H9 (cell line): ENCODE measurements around the gene BNIP5. TPM values are rescaled to one million over a fixed set of nuclear protein-coding genes. Genes with fewer than 3 reads are reported as not detected.

Source experiments
- DNase-seq: peaks from one replicate; pipeline ENCODE4 v3.0.0-alpha.2; 2017
- H2AFZ ChIP-seq: one replicate; pipeline ENCODE4 v1.6.1; 2013; ENCODE audit warnings: mild to moderate bottlenecking, low read length, control low read depth, moderate library complexity
- H2AK5ac ChIP-seq: 2 replicates; pipeline ENCODE4 v1.6.1; 2013; ENCODE audit warnings: low read length, control low read depth, mixed read lengths; ENCODE audit not compliant: insufficient read length
- H2BK120ac ChIP-seq: one replicate; pipeline ENCODE4 v1.6.1; 2013; ENCODE audit warnings: low read depth, mild to moderate bottlenecking, low read length, control low read depth, inconsistent platforms; ENCODE audit not compliant: poor library complexity, severe bottlenecking
- H2BK12ac ChIP-seq: 2 replicates; pipeline ENCODE4 v1.6.1; 2013; ENCODE audit warnings: low read length, control low read depth, mixed read lengths, low read depth; ENCODE audit not compliant: insufficient read length
- H2BK15ac ChIP-seq: 2 replicates; pipeline ENCODE4 v1.6.1; 2013; ENCODE audit warnings: low read depth, low read length, control low read depth
- H2BK20ac ChIP-seq: one replicate; pipeline ENCODE4 v1.6.1; 2013; ENCODE audit warnings: low read depth, mild to moderate bottlenecking, low read length, control low read depth, inconsistent platforms; ENCODE audit not compliant: poor library complexity, severe bottlenecking
- H2BK5ac ChIP-seq: 2 replicates; pipeline ENCODE4 v1.6.1; 2013; ENCODE audit warnings: low read length, control low read depth, mixed read lengths; ENCODE audit not compliant: insufficient read length
- H3K14ac ChIP-seq: 2 replicates; pipeline ENCODE4 v1.6.1; 2013; ENCODE audit warnings: low read length, control low read depth; ENCODE audit not compliant: insufficient read depth
- H3K18ac ChIP-seq: 2 replicates; pipeline ENCODE4 v1.6.1; 2013; ENCODE audit warnings: low read depth, mild to moderate bottlenecking, mixed read lengths, low read length, control low read depth; ENCODE audit not compliant: insufficient read length
- H3K23ac ChIP-seq: 2 replicates; pipeline ENCODE4 v1.6.1; 2013; ENCODE audit warnings: low read length, control low read depth, mixed read lengths, low read depth; ENCODE audit not compliant: insufficient read length
- H3K23me2 ChIP-seq: 2 replicates; pipeline ENCODE4 v1.6.1; 2013; ENCODE audit warnings: low read depth, mild to moderate bottlenecking, mixed read lengths, low read length, control low read depth; ENCODE audit not compliant: insufficient read length, poor library complexity, severe bottlenecking
- H3K27ac ChIP-seq: 2 replicates; pipeline ENCODE4 v1.5.1; 2013; ENCODE audit warnings: low read length, control low read depth, mixed read lengths, low read depth; ENCODE audit not compliant: insufficient read length
- H3K27me3 ChIP-seq: 2 replicates; pipeline ENCODE4 v1.6.1; 2013; ENCODE audit warnings: low read length, control low read depth, inconsistent platforms; ENCODE audit not compliant: insufficient read depth
- H3K4ac ChIP-seq: 2 replicates; pipeline ENCODE4 v1.6.1; 2013; ENCODE audit warnings: low read depth, mild to moderate bottlenecking, control low read depth, inconsistent platforms, low read length, moderate library complexity
- H3K4me1 ChIP-seq: 2 replicates; pipeline ENCODE4 v1.6.1; 2013; ENCODE audit warnings: low read length, control low read depth, inconsistent platforms; ENCODE audit not compliant: insufficient read depth
- H3K4me2 ChIP-seq: 2 replicates; pipeline ENCODE4 v1.6.1; 2013; ENCODE audit warnings: low read length, control low read depth, mixed read lengths; ENCODE audit not compliant: insufficient read length, insufficient read depth
- H3K56ac ChIP-seq: 2 replicates; pipeline ENCODE4 v1.6.1; 2013; ENCODE audit warnings: low read depth, mild to moderate bottlenecking, mixed read lengths, low read length, control low read depth; ENCODE audit not compliant: insufficient read length
- H3K79me1 ChIP-seq: 2 replicates; pipeline ENCODE4 v1.6.1; 2013; ENCODE audit warnings: low read depth, mild to moderate bottlenecking, moderate library complexity, low read length, control low read depth, inconsistent platforms; ENCODE audit not compliant: insufficient read depth, poor library complexity, severe bottlenecking
- H3K79me2 ChIP-seq: 2 replicates; pipeline ENCODE4 v1.6.1; 2013; ENCODE audit warnings: low read length, control low read depth, inconsistent platforms; ENCODE audit not compliant: insufficient read depth
- H3K9ac ChIP-seq: 2 replicates; pipeline ENCODE4 v1.6.1; 2013; ENCODE audit warnings: low read length, control low read depth, mixed read lengths; ENCODE audit not compliant: insufficient read length; ENCODE audit errors: extremely low read depth
- H3K9me3 ChIP-seq: one replicate; pipeline ENCODE4 v1.6.1; 2013; ENCODE audit warnings: low read depth, low read length, inconsistent platforms; ENCODE audit not compliant: control insufficient read depth
- H3T11ph ChIP-seq: one replicate; pipeline ENCODE4 v1.6.1; 2013; ENCODE audit warnings: mild to moderate bottlenecking, low read length, control low read depth, inconsistent platforms
- H4K20me1 ChIP-seq: one replicate; pipeline ENCODE4 v1.6.1; 2013; ENCODE audit not compliant: control insufficient read depth, insufficient read length, insufficient read depth
- H4K5ac ChIP-seq: 2 replicates; pipeline ENCODE4 v1.6.1; 2013; ENCODE audit warnings: low read depth, mild to moderate bottlenecking, mixed read lengths, low read length, control low read depth; ENCODE audit not compliant: insufficient read length
- H4K8ac ChIP-seq: replicated peaks from 2 replicates; pipeline ENCODE4 v1.6.1; 2013; ENCODE audit warnings: low read length, control low read depth, mixed read lengths, low read depth; ENCODE audit not compliant: insufficient read length
- H4K91ac ChIP-seq: 2 replicates; pipeline ENCODE4 v1.6.1; 2013; ENCODE audit warnings: low read depth, mild to moderate bottlenecking, moderate library complexity, mixed read lengths, low read length, control low read depth; ENCODE audit not compliant: insufficient read length
- H3K27ac Mint-ChIP-seq, 3 experiments: 2 replicates in 2 of 3; 3 replicates in 1 of 3; pipeline ENCODE4 v1.8.0; 2020 to 2021; ENCODE audit warnings: mixed read lengths in 3 of 3, mild to moderate bottlenecking in 1 of 3, moderate library complexity in 1 of 3
- H3K27me3 Mint-ChIP-seq: 2 replicates; pipeline ENCODE4 v1.8.0; 2021; ENCODE audit warnings: low read depth, mild to moderate bottlenecking, moderate library complexity, mixed read lengths
- H3K36me3 Mint-ChIP-seq, 3 experiments: 2 replicates in 2 of 3; 3 replicates in 1 of 3; pipeline ENCODE4 v1.8.0; 2020 to 2021; ENCODE audit warnings: low read depth in 3 of 3, mixed read lengths in 3 of 3; ENCODE audit not compliant: insufficient read depth in 1 of 3
- H3K4me1 Mint-ChIP-seq, 2 experiments: 2 replicates each; pipeline ENCODE4 v1.8.0; 2020; ENCODE audit warnings: mixed read lengths in 2 of 2
- H3K4me3 Mint-ChIP-seq, 2 experiments: 2 replicates in 1 of 2; 3 replicates in 1 of 2; pipeline ENCODE4 v1.8.0; 2020 to 2021; ENCODE audit warnings: mild to moderate bottlenecking in 2 of 2, mixed read lengths in 2 of 2, moderate library complexity in 1 of 2
- H3K9me3 Mint-ChIP-seq, 2 experiments: 2 replicates in 1 of 2; 3 replicates in 1 of 2; pipeline ENCODE4 v1.8.0; 2020; ENCODE audit warnings: mild to moderate bottlenecking in 2 of 2, mixed read lengths in 2 of 2, moderate library complexity in 1 of 2
- WGBS: extraction: QIAGEN DNeasy Blood & Tissue Kit; methylation state at CpG from one replicate; pipeline ENCODE4 v1.1.7; 2013; ENCODE audit warnings: missing lambda C conversion rate, low lambda C conversion rate, mixed read lengths; ENCODE audit not compliant: insufficient read length; ENCODE audit errors: extremely low coverage; 5-methylcytosine and 5-hydroxymethylcytosine counted together
- total RNA-seq: library from RNA; stranded (reverse); gene quantifications from 2 replicates; pipeline ENCODE4 v1.2.1, GENCODE V29; 2021
- TF ChIP-seq, protein P1 (sequence below): fragments of 200-600 bp; sonication (generic); conservative IDR thresholded peaks from 3 replicates; pipeline ENCODE4 v1.8.0; 2021; ENCODE audit warnings: antibody characterized with exemption, mild to moderate bottlenecking

Gene BNIP5
- total RNA-seq, 1 experiment from 2014 or later = not detected

DNA sequence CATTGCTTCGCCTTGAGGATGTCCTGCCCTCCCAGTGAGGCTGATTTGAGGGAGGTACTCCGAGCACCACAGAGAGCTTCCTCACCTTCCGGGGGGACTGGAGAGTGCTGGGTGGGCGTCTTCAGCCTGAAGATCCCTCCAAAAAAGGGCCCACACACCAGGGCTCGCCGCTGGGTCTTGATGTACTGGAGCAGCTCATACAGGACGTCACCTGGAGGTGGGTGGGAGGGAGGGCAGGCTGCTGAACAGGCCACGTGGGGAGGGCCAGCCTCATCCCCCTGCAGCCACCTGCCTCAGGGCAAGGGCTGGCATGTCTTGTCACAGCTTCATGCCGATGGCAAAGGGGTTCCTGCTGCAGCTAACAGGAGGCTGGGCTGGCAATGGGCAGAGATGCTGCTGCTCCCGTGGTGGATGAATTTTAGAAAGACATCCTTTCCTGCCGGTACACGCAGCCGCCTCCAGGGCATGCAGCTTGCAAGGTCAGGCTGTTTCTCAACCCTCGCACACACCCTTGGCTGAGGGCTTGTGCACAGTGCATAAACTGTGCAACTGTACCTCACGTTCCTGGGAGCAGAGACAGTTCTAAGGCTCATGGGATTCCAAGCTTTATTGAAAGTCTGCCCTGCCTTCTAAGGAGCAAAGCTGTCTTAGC lies 36.8 kb upstream of the BNIP5 start:
- Mint-ChIP-seq H3K27ac (no peak overlapping the region), H3K4me1 (peaks cover 24% of the 10 kb centered on the region in 2 experiments), H3K9me3 (peaks cover 0 to 4% of the 10 kb centered on the region in 2 experiments; a peak in 2 of 5 replicates), H3K36me3 (peaks cover 0 to 7% (median 0%) of the 10 kb centered on the region in 3 experiments; a peak in 2 of 7 replicates), H3K4me3 (no peak overlapping the region), H3K27me3 (peaks cover 7% of the 10 kb centered on the region)
- Histone ChIP-seq H3K23me2 (no peaks in the 10 kb centered on the region), H2BK120ac (no peak overlapping the region), H3K27me3 (no peaks in the 10 kb centered on the region), H2BK12ac (no peak overlapping the region), H3K9ac (no peak overlapping the region), H3K79me1 (no peaks in the 10 kb centered on the region), H3K27ac (no peak overlapping the region), H4K20me1 (no peaks in the 10 kb centered on the region), H3K14ac (no peak overlapping the region), H3K4ac (no peak overlapping the region), H3T11ph (no peak overlapping the region), H3K4me2 (no peak overlapping the region), H2AK5ac (no peak overlapping the region), H2BK5ac (no peak overlapping the region), H3K18ac (no peak overlapping the region), H3K79me2 (0 out of 2 replicates have a peak, but pooled peaks cover 2% of the 10 kb centered on the region), H2AFZ (no peak overlapping the region), H3K23ac (no peak overlapping the region), H4K5ac (no peak overlapping the region), H3K56ac (no peak overlapping the region), H4K8ac (no peak overlapping the region), H3K4me1 (peaks cover 4% of the 10 kb centered on the region; the same call in 1 of the 2 replicates), H2BK20ac (no peak overlapping the region), H3K9me3 (no peaks in the 10 kb centered on the region), H4K91ac (no peak overlapping the region), H2BK15ac (no peak overlapping the region)
- TF ChIP-seq, protein P1, sequence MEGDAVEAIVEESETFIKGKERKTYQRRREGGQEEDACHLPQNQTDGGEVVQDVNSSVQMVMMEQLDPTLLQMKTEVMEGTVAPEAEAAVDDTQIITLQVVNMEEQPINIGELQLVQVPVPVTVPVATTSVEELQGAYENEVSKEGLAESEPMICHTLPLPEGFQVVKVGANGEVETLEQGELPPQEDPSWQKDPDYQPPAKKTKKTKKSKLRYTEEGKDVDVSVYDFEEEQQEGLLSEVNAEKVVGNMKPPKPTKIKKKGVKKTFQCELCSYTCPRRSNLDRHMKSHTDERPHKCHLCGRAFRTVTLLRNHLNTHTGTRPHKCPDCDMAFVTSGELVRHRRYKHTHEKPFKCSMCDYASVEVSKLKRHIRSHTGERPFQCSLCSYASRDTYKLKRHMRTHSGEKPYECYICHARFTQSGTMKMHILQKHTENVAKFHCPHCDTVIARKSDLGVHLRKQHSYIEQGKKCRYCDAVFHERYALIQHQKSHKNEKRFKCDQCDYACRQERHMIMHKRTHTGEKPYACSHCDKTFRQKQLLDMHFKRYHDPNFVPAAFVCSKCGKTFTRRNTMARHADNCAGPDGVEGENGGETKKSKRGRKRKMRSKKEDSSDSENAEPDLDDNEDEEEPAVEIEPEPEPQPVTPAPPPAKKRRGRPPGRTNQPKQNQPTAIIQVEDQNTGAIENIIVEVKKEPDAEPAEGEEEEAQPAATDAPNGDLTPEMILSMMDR = no peak
- WGBS = no CpG with 5 or more reads among the region's 15 CpGs
- no peak for DNase-seq
